CD4-positive, alpha-beta T cell (primary cell): ENCODE results near the gene ECPAS. TPM values are rescaled to one million over a fixed set of nuclear protein-coding genes. Genes with fewer than 3 reads are reported as not detected.

Source experiments
- ATAC-seq: fragments of 200-7000 bp; cut with Tn5 transposase; one replicate; pipeline ENCODE4 v1.10.0; 2022; ENCODE audit warnings: mild to moderate bottlenecking; ENCODE audit not compliant: poor library complexity
- CTCF ChIA-PET: fragments of 350-600 bp; sonication (Branson Sonifier 250); formaldehyde crosslinking; loops from one replicate; lab custom pipeline; 2021; ENCODE audit warnings: antibody characterized with exemption, inconsistent platforms; lab: Charles Lee
- POLR2A ChIA-PET: fragments of 350-600 bp; sonication (Branson Sonifier 250); formaldehyde crosslinking; loops from one replicate; lab custom pipeline; 2021; ENCODE audit warnings: antibody characterized with exemption, inconsistent platforms; lab: Charles Lee
- DNase-seq, 14 experiments: peaks; one replicate each; pipeline ENCODE4 v3.0.0-alpha.2; 2013 to 2020; ENCODE audit warnings: mixed read lengths in 2 of 14
- H3K27ac ChIP-seq, 2 donors: one replicate each; pipeline versions ENCODE4 v1.5.1 to v1.7.0; 2013; ENCODE audit warnings: low read length in 2 of 2, low read depth in 1 of 2, mild to moderate bottlenecking in 1 of 2
- H3K27me3 ChIP-seq, 2 experiments: 1 replicate in 1 of 2; 2 replicates in 1 of 2; pipeline versions ENCODE4 v1.6.1 to v1.7.0; 2013; ENCODE audit warnings: low read length in 2 of 2, control low read depth in 1 of 2, mild to moderate bottlenecking in 1 of 2, moderate library complexity in 1 of 2; ENCODE audit not compliant: insufficient read depth in 2 of 2, control insufficient read depth in 1 of 2
- H3K36me3 ChIP-seq: one replicate; pipeline ENCODE4 v1.6.1; 2013; ENCODE audit warnings: low read length, control low read depth; ENCODE audit not compliant: insufficient read depth
- H3K4me1 ChIP-seq: one replicate; pipeline ENCODE4 v1.6.1; 2013; ENCODE audit warnings: low read length, control low read depth; ENCODE audit not compliant: insufficient read depth
- H3K4me3 ChIP-seq: one replicate; pipeline ENCODE4 v1.5.1; 2013; ENCODE audit warnings: mild to moderate bottlenecking, low read length, moderate library complexity
- H3K9me3 ChIP-seq, 2 experiments: 1 replicate in 1 of 2; 2 replicates in 1 of 2; pipeline versions ENCODE4 v1.6.1 to v1.7.0; 2013; ENCODE audit warnings: low read length in 2 of 2, mild to moderate bottlenecking in 2 of 2, control low read depth in 1 of 2, moderate library complexity in 1 of 2; ENCODE audit not compliant: control insufficient read depth in 1 of 2, insufficient read depth in 1 of 2
- H3K27ac Mint-ChIP-seq: one replicate; pipeline ENCODE4 v1.8.0; 2020; ENCODE audit warnings: mixed read lengths
- H3K27me3 Mint-ChIP-seq: one replicate; pipeline ENCODE4 v1.8.0; 2021; ENCODE audit warnings: mixed read lengths
- H3K36me3 Mint-ChIP-seq: one replicate; pipeline ENCODE4 v1.8.0; 2021; ENCODE audit warnings: low read depth, mixed read lengths
- H3K4me1 Mint-ChIP-seq: one replicate; pipeline ENCODE4 v1.8.0; 2021; ENCODE audit warnings: low read depth, mixed read lengths
- H3K4me3 Mint-ChIP-seq: one replicate; pipeline ENCODE4 v1.8.0; 2020; ENCODE audit warnings: mild to moderate bottlenecking, mixed read lengths
- H3K9me3 Mint-ChIP-seq: one replicate; pipeline ENCODE4 v1.8.0; 2020; ENCODE audit warnings: mixed read lengths
- CTCF ChIP-seq: fragments of 200-600 bp; IDR thresholded peaks from one replicate; pipeline ENCODE4 v1.8.0; 2022; ENCODE audit warnings: antibody characterized with exemption, mild to moderate bottlenecking
- intact Hi-C, 2 experiments: fragments of 100-400 bp; cut with DNase I in 1 of 2; cut with micrococcal nuclease in 1 of 2; formaldehyde crosslinking; loops; one replicate each; pipeline versions ENCODE4 v1.15.1 to v1.9.0; 2023 to 2025; cut with DNase I, micrococcal nuclease
- total RNA-seq, 174 experiments: library from RNA in 2 of 174; stranded (reverse) in 2 of 174; gene quantifications; one replicate each; pipeline ENCODE4 v1.2.3 and lab custom pipeline; 2021 to 2026

Gene ECPAS
- total RNA-seq, 2 experiments from 2014 or later = 36.6 to 37.5 TPM

- POLR2A ChIA-PET = interaction anchor here (1.0 kb wide), 1 partner anchor 9 kb away, joined by 3 read pairs; the partner anchor contains the start of gene ECPAS
- H3K27ac Mint-ChIP-seq = no peak overlapping the region
- H3K27ac ChIP-seq = no peak overlapping the region
- peaks cover 2% of the 10 kb centered on the region for H3K4me1 ChIP-seq
- H3K36me3 Mint-ChIP-seq = peaks cover 4% of the 10 kb centered on the region
- no peaks in the 10 kb centered on the region for H3K27me3 ChIP-seq
- no peak for DNase-seq
- H3K27me3 Mint-ChIP-seq = no peaks in the 10 kb centered on the region
- H3K9me3 Mint-ChIP-seq = no peaks in the 10 kb centered on the region
- H3K4me3 ChIP-seq = no peak overlapping the region
- no peak for ATAC-seq
- H3K36me3 ChIP-seq = no peaks in the 10 kb centered on the region
- no peak overlapping the region for H3K4me3 Mint-ChIP-seq
- H3K4me1 Mint-ChIP-seq = peaks cover 42% of the 10 kb centered on the region
- H3K9me3 ChIP-seq = no peaks in the 10 kb centered on the region
- intact Hi-C loops = no loop called here
- CTCF ChIA-PET = interaction anchor here (0.5 kb wide), 1 partner anchor 92 kb away, joined by 3 read pairs; no protein-coding TSS in a partner anchor
- TF ChIP-seq CTCF = no peak
These were observed 9.8 kb downstream of the ECPAS start for GRCh38 chr9:111474385-111474784.

- ATAC-seq = no peak
- TF ChIP-seq CTCF = no peak
- Histone ChIP-seq H3K4me1 (peaks cover 2% of the 10 kb centered on the region), H3K4me3 (no peak overlapping the region), H3K36me3 (no peaks in the 10 kb centered on the region), H3K27me3 (no peaks in the 10 kb centered on the region), H3K27ac (no peak overlapping the region), H3K9me3 (no peaks in the 10 kb centered on the region)
- intact Hi-C loops = no loop called here
- no peak for DNase-seq
- ChIA-PET POLR2A (no interaction called here), CTCF (no interaction called here)
- H3K27ac Mint-ChIP-seq = no peak overlapping the region
- no peaks in the 10 kb centered on the region for H3K27me3 Mint-ChIP-seq
- no peaks in the 10 kb centered on the region for H3K9me3 Mint-ChIP-seq
- H3K4me3 Mint-ChIP-seq = no peak overlapping the region
- H3K36me3 Mint-ChIP-seq = peaks cover 21% of the 10 kb centered on the region
- H3K4me1 Mint-ChIP-seq = peaks cover 28% of the 10 kb centered on the region
These were observed 16.3 kb downstream of the ECPAS start for GRCh38 chr9:111467778-111468367.

GRCh38 chr9:111463048-111463447, 21.1 kb downstream of the ECPAS start:
- no peak for TF ChIP-seq CTCF
- Histone ChIP-seq H3K9me3 (peaks cover 0 to 6% of the 10 kb centered on the region in 2 experiments), H3K36me3 (no peaks in the 10 kb centered on the region), H3K27me3 (no peaks in the 10 kb centered on the region), H3K4me1 (no peaks in the 10 kb centered on the region), H3K4me3 (no peak overlapping the region), H3K27ac (no peak overlapping the region)
- Mint-ChIP-seq H3K27ac (no peak overlapping the region), H3K9me3 (peaks cover 3% of the 10 kb centered on the region), H3K4me1 (peaks cover 37% of the 10 kb centered on the region), H3K27me3 (no peaks in the 10 kb centered on the region), H3K4me3 (no peak overlapping the region), H3K36me3 (peaks cover 32% of the 10 kb centered on the region)
- no peak for ATAC-seq
- ChIA-PET POLR2A (no interaction called here), CTCF (no interaction called here)
- DNase-seq = no peak
- intact Hi-C loops = no loop called here
